ENCODE data around the gene HES5. TPM values are rescaled to one million over a fixed set of nuclear protein-coding genes. Genes with fewer than 3 reads are reported as not detected.
A peak's percentile ranks its signal among the peaks of the same experiment; 100 is the strongest.

The HES5 gene
- total and polyA plus RNA-seq, 10 of the 15 experiments (the other 5 are each of a cell fraction or from before 2014, with no cell fraction given): 0.12 to 0.15 TPM; not detected in 8

- Histone ChIP-seq H3K9me3 (replicated peaks; ENCODE audit: control insufficient read depth, insufficient read depth, low read length) (no peaks in the 10 kb centered on the region), H3K27ac (ENCODE audit: control insufficient read depth, insufficient read depth) (no peak overlapping the region), H2AFZ (ENCODE audit: control insufficient read depth, low read depth, low read length) (no peak overlapping the region), H3K36me3 (ENCODE audit: control insufficient read depth in 2 of 2, insufficient read depth in 2 of 2, low read length in 1 of 2) (no peaks in the 10 kb centered on the region), H3K79me2 (ENCODE audit: control insufficient read depth, insufficient read depth, low read length) (peaks cover 5% of the 10 kb centered on the region; the same call in 1 of the 2 replicates), H4K20me1 (ENCODE audit: control insufficient read depth, insufficient read depth) (no peaks in the 10 kb centered on the region), H3K9ac (ENCODE audit: control insufficient read depth, insufficient read depth, low read length) (no peak overlapping the region), H3K27me3 (replicated peaks in 1 of 2; ENCODE audit: control insufficient read depth in 2 of 2, insufficient read depth in 2 of 2, low read length in 1 of 2) (no peaks in the 10 kb centered on the region; a peak in 1 of 4 replicates), H3K4me1 (ENCODE audit: control insufficient read depth, insufficient read depth, low read length) (peaks cover 18% of the 10 kb centered on the region), H3K4me2 (ENCODE audit: control insufficient read depth, insufficient read depth) (peak overlapping the region; percentile 51; the same call in 1 of the 2 replicates), H3K4me3 (no peak overlapping the region)
- no peak for FAIRE-seq
- ChIA-PET POLR2A (interaction anchor here (0.9 to 1.4 kb wide), 2 partner anchors 14 to 17 kb away, joined by 4 read pairs; partner anchors contain the start of genes HES5 and PANK4), CTCF (interaction anchor here (0.8 kb wide), 1 partner anchor 349 kb away, joined by 3 read pairs; the partner anchor contains the start of gene FAAP20), SMC1A (ENCODE audit: uncharacterized antibody, unreplicated experiment) (no interaction called here), RAD21 (ENCODE audit: unreplicated experiment) (interaction anchor here (7.1 kb wide), 1 partner anchor 18 kb away, joined by 86 read pairs; the partner anchor contains the start of gene PANK4)
- no peak for DNase-seq (ENCODE audit: low read depth, low spot score)
- 0 out of 2 replicates have a peak, but pooled peaks have one; percentile 21 for TF ChIP-seq CHD2 (IDR thresholded peaks at IDR 0.05; ENCODE audit: borderline replicate concordance, low read depth, low read length)
- 0 out of 2 replicates have a peak, but pooled peaks have one; percentile 29 for TF ChIP-seq DPF2 (IDR thresholded peaks at IDR 0.05)
- no peak for TF ChIP-seq WRNIP1 (IDR thresholded peaks at IDR 0.05; ENCODE audit: borderline replicate concordance, low read depth, low read length)
- TF ChIP-seq HDGF (IDR thresholded peaks at IDR 0.05): no peak
- TF ChIP-seq, protein P1, sequence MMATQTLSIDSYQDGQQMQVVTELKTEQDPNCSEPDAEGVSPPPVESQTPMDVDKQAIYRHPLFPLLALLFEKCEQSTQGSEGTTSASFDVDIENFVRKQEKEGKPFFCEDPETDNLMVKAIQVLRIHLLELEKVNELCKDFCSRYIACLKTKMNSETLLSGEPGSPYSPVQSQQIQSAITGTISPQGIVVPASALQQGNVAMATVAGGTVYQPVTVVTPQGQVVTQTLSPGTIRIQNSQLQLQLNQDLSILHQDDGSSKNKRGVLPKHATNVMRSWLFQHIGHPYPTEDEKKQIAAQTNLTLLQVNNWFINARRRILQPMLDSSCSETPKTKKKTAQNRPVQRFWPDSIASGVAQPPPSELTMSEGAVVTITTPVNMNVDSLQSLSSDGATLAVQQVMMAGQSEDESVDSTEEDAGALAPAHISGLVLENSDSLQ (IDR thresholded peaks at IDR 0.05): peak; percentile 59
- TF ChIP-seq NRF1 (conservative IDR thresholded peaks at IDR 0.05; ENCODE audit: low read depth, low read length): no peak
- 0 out of 4 replicates have a peak, but pooled peaks of 1 of the 2 experiments have one; percentile 10 for TF ChIP-seq BHLHE40 (IDR thresholded peaks at IDR 0.05; ENCODE audit: borderline replicate concordance in 1 of 2, low read depth in 2 of 2, low read length in 1 of 2)
- intact Hi-C loops (cut with micrococcal nuclease; ENCODE audit: unreplicated experiment) (loop anchor here (10.0 kb wide), 1 partner anchor 239 kb away; no protein-coding TSS in a partner anchor), in situ Hi-C loops (cut with MboI) (no loop called here)
- BruUV-seq (replicated peaks): no TSS peak
- 18% methylated on average over 26 of the region's 26 CpGs for WGBS (ENCODE audit: insufficient coverage, insufficient replicate concordance, low lambda C conversion rate, missing lambda C conversion rate)
- no peak for ATAC-seq
Measured at GRCh38 chr1:2543543-2544092, 13.6 kb upstream of the HES5 start.
